NCI-H82 treated with DMSO at 0.1 percent for 48 hours (cell line): Measurements from ENCODE around the gene ABCC4.
"Not testable (repeated sequence)": the region's sequence is repeated elsewhere in the genome, so short reads cannot be mapped to it uniquely, and the experiment has no call there.

Experiments used
- DNase-seq: peaks from one replicate; lab custom pipeline; 2025; ENCODE audit not compliant: unreplicated experiment; lab: John Stamatoyannopoulos, UW

ABCC4 gene

GRCh38 chr13:95167003-95167402, 134.2 kb downstream of the ABCC4 start:
- DNase-seq, result not testable (repeated sequence)

GRCh38 chr13:95164830-95165229, 136.4 kb downstream of the ABCC4 start:
- no peak for DNase-seq

GRCh38 chr13:95160112-95160906, 140.9 kb downstream of the ABCC4 start:
- no peak for DNase-seq

GRCh38 chr13:95159458-95159857, 141.8 kb downstream of the ABCC4 start:
- no peak for DNase-seq

GRCh38 chr13:95156208-95156607, 145.0 kb downstream of the ABCC4 start:
- no peak for DNase-seq

- no peak for DNase-seq
Measured at GRCh38 chr13:95155504-95155903, 145.7 kb downstream of the ABCC4 start.

GRCh38 chr13:95155093-95155492, 146.2 kb downstream of the ABCC4 start:
- no peak for DNase-seq

- DNase-seq, result no peak
Measured at GRCh38 chr13:95154413-95154886, 146.8 kb downstream of the ABCC4 start.

- no peak for DNase-seq
Measured at GRCh38 chr13:95153647-95154412, 147.4 kb downstream of the ABCC4 start.

GRCh38 chr13:95151942-95152587, 149.2 kb downstream of the ABCC4 start:
- DNase-seq, result no peak

- no peak for DNase-seq
Measured at GRCh38 chr13:95150555-95150954, 150.7 kb downstream of the ABCC4 start.

- DNase-seq, result no peak
Measured at GRCh38 chr13:95146486-95146885, 154.8 kb downstream of the ABCC4 start.

GRCh38 chr13:95145587-95145986, 155.7 kb downstream of the ABCC4 start:
- DNase-seq, result no peak

- DNase-seq, result no peak
Measured at GRCh38 chr13:95140502-95140901, 160.7 kb downstream of the ABCC4 start.

- DNase-seq, result no peak
Measured at GRCh38 chr13:95138876-95139585, 162.2 kb downstream of the ABCC4 start.

GRCh38 chr13:95137096-95137495, 164.2 kb downstream of the ABCC4 start:
- no peak for DNase-seq

- DNase-seq, result no peak
Measured at GRCh38 chr13:95136638-95137037, 164.6 kb downstream of the ABCC4 start.

- no peak for DNase-seq
Measured at GRCh38 chr13:95133498-95133897, 167.8 kb downstream of the ABCC4 start.

GRCh38 chr13:95129004-95129403, 172.2 kb downstream of the ABCC4 start:
- no peak for DNase-seq

GRCh38 chr13:95128045-95128643, 173.1 kb downstream of the ABCC4 start:
- no peak for DNase-seq

GRCh38 chr13:95124959-95125358, 176.3 kb downstream of the ABCC4 start:
- DNase-seq, result no peak
